ENCODE results near the gene COPS8. TPM values are rescaled to one million over a fixed set of nuclear protein-coding genes. Genes with fewer than 3 reads are reported as not detected.

The COPS8 gene
- total RNA-seq, 2 donors from 2014 or later = 37.3 to 48.4 TPM

DNA sequence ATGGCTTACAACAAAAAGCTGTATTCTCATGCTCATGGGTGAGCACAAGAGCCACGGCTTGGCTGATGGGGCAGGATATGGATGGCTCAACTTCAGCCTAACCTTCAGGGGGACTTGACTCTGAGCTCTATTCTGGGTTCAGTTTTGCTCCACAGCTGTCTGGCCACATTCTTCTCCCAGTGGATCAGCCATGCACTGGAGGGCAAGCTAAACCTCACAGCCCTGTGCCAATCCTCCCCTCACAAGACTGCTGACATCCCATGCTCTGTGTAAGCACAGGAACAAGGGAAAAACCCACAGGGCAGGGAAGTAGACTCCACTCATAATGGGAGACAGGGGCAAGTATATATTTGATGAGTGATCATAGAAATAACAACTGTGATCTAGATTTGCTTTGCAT is 35.6 kb downstream of the COPS8 start:
- ATAC-seq (replicated peaks in 1 of 2) (no peak), DNase-seq (no peak)
- Mint-ChIP-seq H3K4me1 (ENCODE audit: low read depth) (peaks cover 7% of the 10 kb centered on the region), H3K27me3 (ENCODE audit: low read depth) (no peaks in the 10 kb centered on the region), H3K9me3 (no peaks in the 10 kb centered on the region), H3K27ac (no peak overlapping the region), H3K4me3 (no peak overlapping the region), H3K36me3 (ENCODE audit: insufficient read depth in 2 of 2) (no peaks in the 10 kb centered on the region)

DNA sequence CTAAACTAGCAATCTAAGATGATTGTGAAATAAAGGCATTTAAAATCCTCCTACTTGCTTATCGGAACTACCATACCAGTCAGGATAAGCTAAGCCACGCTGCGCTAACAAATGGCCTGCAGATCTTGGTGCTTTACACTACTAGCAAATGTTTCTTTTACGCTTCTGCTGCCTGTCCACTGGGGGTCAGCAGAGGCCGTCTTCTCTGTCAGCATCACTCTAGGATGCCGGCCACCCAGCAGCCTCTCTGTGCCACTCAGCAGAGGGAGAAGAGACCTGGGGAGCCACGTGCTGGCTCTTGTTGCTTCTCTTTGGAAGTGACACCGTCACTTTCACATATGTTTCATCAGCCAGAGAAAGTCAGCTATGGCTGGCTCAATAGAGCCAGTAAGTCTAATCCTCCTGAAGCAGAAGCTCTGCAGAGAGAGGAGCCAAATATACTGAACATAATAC is 36.6 kb downstream of the COPS8 start:
- Mint-ChIP-seq H3K4me1 (ENCODE audit: low read depth) (peaks cover 7% of the 10 kb centered on the region), H3K9me3 (no peaks in the 10 kb centered on the region), H3K36me3 (ENCODE audit: insufficient read depth in 2 of 2) (no peaks in the 10 kb centered on the region), H3K27me3 (ENCODE audit: low read depth) (no peaks in the 10 kb centered on the region), H3K4me3 (no peak overlapping the region), H3K27ac (peak overlapping the region; percentile 9)
- DNase-seq = peak; percentile 68 to 79
- peak; percentile 96 to 99 for ATAC-seq (replicated peaks in 1 of 2)

DNA sequence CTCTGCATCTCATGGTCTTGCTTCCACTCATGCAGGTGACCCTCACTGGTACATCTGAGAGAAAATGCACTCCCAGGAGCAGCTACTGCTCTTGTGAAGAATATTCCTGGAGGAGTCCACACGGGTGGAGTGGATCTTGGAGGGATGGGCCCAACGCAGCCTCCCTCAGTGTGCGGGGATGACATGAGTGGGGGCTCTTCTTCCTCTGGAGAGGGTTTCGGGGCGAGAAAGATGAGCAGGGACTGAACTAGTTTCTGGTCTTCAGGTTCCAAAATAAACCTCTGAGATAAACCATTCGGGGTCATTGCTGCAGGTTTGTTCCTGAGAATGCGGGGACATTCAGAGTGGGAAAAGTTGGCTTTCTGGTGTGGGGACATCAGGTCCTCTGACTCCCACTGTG is 39.1 kb downstream of the COPS8 start:
- Mint-ChIP-seq H3K36me3 (ENCODE audit: insufficient read depth in 2 of 2) (no peaks in the 10 kb centered on the region), H3K27me3 (ENCODE audit: low read depth) (no peaks in the 10 kb centered on the region), H3K4me3 (no peak overlapping the region), H3K9me3 (no peaks in the 10 kb centered on the region), H3K4me1 (ENCODE audit: low read depth) (peaks cover 12% of the 10 kb centered on the region), H3K27ac (no peak overlapping the region)
- ATAC-seq (replicated peaks in 1 of 2) (no peak), DNase-seq (no peak)

DNA sequence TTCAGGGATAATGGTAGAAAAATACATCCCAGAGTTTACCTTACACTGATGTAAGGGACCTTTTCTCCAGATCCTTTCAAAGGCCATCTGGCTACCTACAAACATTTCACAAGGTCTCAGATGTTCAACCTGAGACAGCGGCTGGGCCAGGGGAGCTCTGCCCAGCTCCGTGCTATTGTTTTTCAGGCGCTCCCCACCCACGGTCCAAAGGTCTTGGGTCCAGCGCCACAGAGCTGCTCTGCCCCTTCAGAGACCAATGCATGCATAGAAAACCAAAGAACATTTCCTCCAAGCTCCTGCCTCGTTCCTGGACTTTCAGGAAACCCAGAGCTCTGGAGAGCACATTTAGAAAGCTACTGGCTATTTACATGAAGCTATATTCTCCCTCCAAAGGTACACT is 40.3 kb downstream of the COPS8 start:
- Mint-ChIP-seq H3K27ac (no peak overlapping the region), H3K36me3 (ENCODE audit: insufficient read depth in 2 of 2) (no peaks in the 10 kb centered on the region), H3K27me3 (ENCODE audit: low read depth) (no peaks in the 10 kb centered on the region), H3K4me1 (ENCODE audit: low read depth) (peaks cover 12% of the 10 kb centered on the region), H3K9me3 (no peaks in the 10 kb centered on the region), H3K4me3 (no peak overlapping the region)
- DNase-seq = no peak
- no peak for ATAC-seq (replicated peaks in 1 of 2)

DNA sequence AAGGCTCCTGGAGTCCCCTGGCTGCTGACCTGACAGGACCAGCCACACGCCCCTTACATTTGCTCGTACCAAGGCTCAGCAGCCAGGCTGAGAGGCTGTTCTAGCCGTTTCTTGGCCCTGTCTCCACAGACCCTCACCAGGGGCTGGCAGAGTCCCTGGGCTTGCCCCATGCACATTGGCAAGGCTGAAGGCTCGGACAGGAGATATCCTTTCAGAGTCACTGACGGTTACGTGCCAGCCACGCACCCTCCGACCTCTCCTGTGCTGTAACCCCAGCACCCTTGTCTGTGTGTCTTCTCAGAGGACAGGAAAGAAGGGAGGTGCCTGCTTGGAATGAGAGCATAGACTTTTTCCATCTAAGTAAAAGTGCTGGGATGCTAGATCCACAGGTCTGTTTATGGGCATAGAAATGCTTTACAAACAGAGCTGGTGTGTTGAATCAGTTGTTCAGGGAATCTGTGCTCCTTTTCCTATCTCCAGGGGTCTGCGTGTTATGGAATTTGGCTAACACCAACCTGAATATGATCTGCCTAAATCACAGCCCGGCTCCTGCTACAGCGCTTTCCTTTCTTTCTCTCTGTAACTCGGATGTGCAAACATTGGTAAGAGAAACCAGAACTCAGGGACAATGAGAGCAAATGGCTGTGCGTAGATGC is 41.0 kb downstream of the COPS8 start:
- ATAC-seq (replicated peaks in 1 of 2) (no peak), DNase-seq (no peak)
- Mint-ChIP-seq H3K27ac (no peak overlapping the region), H3K4me3 (no peak overlapping the region), H3K9me3 (no peaks in the 10 kb centered on the region), H3K4me1 (ENCODE audit: low read depth) (peaks cover 12% of the 10 kb centered on the region), H3K27me3 (ENCODE audit: low read depth) (no peaks in the 10 kb centered on the region), H3K36me3 (ENCODE audit: insufficient read depth in 2 of 2) (no peaks in the 10 kb centered on the region)

DNA sequence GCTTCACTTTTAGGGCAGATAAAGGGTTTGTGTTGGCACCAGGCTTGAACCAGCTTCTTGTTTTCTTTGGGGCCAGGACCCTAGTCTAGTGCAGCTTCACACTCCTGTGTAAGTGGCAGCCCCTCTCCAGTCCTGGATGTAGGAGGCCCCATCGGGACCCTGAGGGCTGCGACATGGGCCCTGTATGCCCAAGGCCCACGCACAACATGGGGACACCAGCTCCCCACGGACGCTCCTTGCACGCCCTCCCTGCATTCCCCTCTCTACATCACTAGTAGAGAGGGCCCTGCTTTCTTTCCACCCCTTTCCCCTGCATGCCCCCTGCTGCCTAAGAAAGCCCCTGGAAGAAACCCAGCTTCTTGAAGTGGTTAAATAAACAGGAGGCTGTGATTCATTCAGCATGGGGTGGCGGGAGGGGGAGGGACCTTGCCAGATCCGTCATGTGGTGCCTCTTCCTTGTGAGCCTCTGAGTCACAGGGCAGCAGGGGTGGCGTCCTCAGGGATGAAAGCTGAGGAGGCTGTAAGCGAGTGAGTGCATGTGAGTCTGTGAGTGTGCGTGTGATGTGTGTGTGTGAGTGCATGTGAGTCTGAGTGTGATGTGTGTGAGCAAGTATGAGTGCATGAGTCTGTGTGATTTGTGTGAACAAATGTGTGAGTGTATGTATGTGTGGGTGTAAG is 42.5 kb downstream of the COPS8 start:
- Mint-ChIP-seq H3K4me3 (no peak overlapping the region), H3K36me3 (ENCODE audit: insufficient read depth in 2 of 2) (no peaks in the 10 kb centered on the region), H3K9me3 (no peaks in the 10 kb centered on the region), H3K27me3 (ENCODE audit: low read depth) (no peaks in the 10 kb centered on the region), H3K4me1 (ENCODE audit: low read depth) (peaks cover 5% of the 10 kb centered on the region), H3K27ac (no peak overlapping the region)
- peak; percentile 95 for ATAC-seq (replicated peaks in 1 of 2)
- peak; percentile 62 to 69 for DNase-seq

DNA sequence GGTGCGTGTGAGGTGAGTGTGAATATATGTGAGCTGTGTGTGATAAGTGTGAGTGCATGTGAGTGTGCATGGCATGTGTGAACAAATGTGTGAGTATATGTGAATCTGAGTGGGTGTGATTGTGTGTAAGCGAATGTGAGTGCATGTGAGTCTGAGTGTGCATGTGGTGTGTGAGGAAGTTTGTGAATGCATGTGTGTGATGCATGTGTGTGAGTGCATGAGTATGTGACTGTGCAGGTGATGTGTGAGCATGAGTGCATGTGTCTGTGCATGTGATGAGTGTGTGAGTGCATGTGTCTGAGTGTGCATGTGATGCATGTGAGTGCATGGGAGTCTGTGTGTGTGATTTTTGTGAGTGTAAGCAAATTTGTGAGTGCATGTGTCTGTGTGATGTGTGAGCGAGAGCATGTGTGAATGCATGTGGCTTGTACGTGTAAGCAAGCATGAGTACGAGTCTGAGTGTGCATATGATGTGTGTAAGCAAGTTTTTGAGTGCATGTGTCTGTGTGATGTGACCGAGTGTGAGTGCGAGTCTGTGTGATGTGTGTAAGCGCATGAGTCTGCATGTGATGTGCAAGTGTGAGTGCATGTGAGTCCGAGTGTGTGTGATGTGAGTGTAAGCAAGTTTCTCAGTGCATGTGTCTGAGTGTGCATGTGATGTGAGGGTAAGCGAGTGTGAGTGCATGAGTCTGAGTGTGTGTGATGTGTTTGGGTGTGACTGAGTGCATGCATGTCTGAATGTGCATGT is 43.3 kb downstream of the COPS8 start:
- ATAC-seq (replicated peaks in 1 of 2) (no peak), DNase-seq (no peak)
- no peaks in the 10 kb centered on the region for H3K9me3 Mint-ChIP-seq

DNA sequence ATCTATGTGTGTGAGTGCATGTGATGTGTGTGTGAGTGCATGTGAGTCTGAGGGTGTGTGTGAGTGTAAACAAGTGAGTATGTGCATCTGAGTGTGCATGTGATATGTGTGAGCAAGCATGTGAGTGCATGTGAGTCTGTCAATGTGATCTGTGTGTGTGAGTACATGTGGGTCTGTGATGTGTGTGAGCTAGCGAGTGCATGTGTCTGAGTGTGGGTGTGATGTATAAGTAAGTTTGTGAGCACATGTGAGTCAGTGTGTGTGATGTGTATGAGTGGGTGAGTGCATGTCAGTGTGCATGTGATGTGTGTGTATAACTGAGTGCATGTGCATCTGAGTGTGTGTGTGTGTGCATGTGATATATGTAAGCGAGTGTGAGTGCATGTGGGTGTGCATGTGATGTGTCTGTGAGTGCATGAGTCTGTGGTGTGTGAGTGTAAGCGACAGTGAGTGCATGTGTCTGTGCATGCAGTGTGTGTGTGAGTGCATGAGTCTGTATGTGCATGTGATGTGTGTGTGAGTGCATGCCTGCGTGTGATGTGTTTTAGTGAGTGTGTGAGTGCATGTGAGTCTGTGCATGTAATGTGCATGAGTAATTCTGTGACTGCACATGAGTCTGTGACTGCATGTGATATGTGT is 44.1 kb downstream of the COPS8 start:
- ATAC-seq (replicated peaks in 1 of 2) = no peak
- no peak for DNase-seq
- Mint-ChIP-seq H3K4me3 (no peak overlapping the region), H3K27ac (no peak overlapping the region), H3K9me3 (no peaks in the 10 kb centered on the region), H3K27me3 (ENCODE audit: low read depth) (no peaks in the 10 kb centered on the region), H3K36me3 (ENCODE audit: insufficient read depth in 2 of 2) (no peaks in the 10 kb centered on the region), H3K4me1 (ENCODE audit: low read depth) (peaks cover 5% of the 10 kb centered on the region)

More for the DNA sequence above, 43.3 kb downstream of the COPS8 start:
- Mint-ChIP-seq H3K27me3 (ENCODE audit: low read depth) (no peaks in the 10 kb centered on the region), H3K4me3 (no peak overlapping the region), H3K36me3 (ENCODE audit: insufficient read depth in 2 of 2) (no peaks in the 10 kb centered on the region), H3K4me1 (ENCODE audit: low read depth) (peaks cover 5% of the 10 kb centered on the region), H3K27ac (no peak overlapping the region)

DNA sequence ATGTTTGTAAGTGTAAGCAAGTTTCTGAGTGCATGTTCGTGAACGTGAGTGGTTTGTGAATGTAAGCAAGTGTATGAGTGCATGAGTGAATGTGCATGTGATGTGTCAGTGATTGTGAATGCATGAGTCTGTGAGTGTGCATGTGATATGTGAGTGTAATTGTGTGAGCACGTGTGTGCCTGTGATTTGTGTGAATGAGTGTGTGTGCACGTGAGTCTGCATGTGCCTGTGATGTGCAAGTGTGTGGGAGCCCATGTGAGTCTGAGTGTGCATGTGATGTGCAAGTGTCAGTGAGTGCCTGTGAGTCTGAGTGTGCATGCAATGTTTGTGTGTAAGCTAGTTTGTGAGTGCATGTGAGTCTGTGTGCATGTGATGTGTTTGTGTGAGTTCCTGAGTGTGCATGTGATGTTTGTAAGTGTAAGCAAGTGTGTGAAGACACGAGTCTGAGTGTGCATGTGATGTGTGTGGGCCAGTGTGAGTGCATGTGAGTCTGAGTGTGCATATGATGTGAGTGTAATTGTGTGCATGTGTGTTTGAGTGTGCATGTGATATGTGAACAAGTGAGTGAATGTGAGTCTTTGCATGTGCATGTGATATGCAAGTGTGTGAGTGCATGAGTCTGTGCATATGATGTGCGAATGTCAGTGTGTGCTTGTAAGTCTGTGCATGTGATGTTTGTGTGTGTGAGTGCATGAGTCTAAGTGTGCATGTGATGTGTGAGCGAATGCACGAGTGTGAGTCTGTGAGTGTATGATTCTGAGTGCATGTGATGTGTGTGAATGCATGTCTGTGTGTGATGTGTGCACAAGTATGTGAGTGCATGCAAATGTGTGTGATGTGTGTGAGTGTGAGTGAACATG is 45.1 kb downstream of the COPS8 start:
- DNase-seq (no peak), ATAC-seq (replicated peaks in 1 of 2) (no peak)
- H3K9me3 Mint-ChIP-seq = no peaks in the 10 kb centered on the region
- H3K27ac Mint-ChIP-seq = no peak overlapping the region
- peaks cover 5% of the 10 kb centered on the region for H3K4me1 Mint-ChIP-seq (ENCODE audit: low read depth)
- no peak overlapping the region for H3K4me3 Mint-ChIP-seq
- H3K27me3 Mint-ChIP-seq (ENCODE audit: low read depth) = no peaks in the 10 kb centered on the region
- H3K36me3 Mint-ChIP-seq (ENCODE audit: insufficient read depth in 2 of 2) = no peaks in the 10 kb centered on the region

DNA sequence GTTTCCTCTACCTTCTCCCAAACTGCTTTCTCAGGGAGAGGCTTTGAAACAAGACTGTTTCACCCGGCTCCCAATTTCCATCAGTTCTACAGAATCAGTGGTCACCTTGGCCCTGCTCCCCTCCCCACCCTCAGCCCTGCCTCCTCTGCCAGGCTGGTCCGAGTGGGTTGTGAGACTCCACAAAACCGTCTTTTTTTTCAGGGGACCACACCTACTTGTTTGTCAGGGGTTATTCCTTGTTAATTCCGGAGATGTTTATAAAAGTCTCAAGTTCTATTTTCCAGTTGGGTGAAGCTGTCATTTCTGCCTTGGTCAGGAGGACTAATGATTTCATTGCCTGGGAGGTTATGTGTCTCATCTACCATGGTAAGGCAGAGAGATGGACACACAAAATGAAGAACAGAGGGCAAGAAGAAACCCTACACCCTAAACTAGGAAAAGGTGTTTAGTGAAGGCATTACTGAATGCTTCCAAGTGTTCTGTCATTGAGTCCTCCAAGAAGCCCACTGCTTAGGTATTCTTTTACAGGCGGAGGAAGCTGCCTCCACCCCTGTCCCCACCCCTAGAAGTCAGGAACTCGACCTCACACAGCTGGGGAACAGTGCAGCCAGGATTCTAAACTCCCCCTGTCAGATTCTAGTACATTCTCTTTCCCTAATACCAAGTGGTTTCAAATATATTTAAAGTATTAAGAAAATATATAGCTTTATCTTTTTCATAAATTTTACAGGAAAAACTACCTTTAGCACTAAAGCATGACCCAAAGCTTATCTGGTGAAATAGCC is 46.3 kb downstream of the COPS8 start:
- H3K4me1 Mint-ChIP-seq (ENCODE audit: low read depth) = peaks cover 5% of the 10 kb centered on the region
- no peak overlapping the region for H3K27ac Mint-ChIP-seq

DNA sequence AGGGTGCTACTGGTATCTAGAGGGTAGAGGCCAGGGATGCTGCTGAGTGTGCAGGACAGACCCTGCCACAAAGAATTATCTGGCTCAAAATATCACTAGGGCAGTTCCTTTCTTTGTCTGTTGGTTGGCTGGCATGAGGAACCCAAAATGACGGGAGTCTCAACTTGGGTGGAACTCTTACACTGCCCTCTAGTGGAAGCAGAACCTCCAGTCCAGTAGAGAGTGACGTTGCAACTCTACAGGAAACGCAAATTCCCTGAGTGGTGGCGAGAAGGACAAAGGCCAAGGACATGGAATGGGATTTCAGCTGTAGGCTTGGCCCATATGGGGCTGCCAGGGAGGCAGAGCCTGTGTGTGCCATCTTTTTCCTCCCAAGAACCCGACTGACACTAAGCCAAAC is 47.1 kb downstream of the COPS8 start:
- no peaks in the 10 kb centered on the region for H3K36me3 Mint-ChIP-seq (ENCODE audit: insufficient read depth in 2 of 2)
- H3K4me1 Mint-ChIP-seq (ENCODE audit: low read depth) = peaks cover 2% of the 10 kb centered on the region
- H3K9me3 Mint-ChIP-seq = no peaks in the 10 kb centered on the region
- DNase-seq = no peak
- ATAC-seq (replicated peaks in 1 of 2) = no peak
- H3K27ac Mint-ChIP-seq = no peak overlapping the region
- H3K4me3 Mint-ChIP-seq = no peak overlapping the region
- no peaks in the 10 kb centered on the region for H3K27me3 Mint-ChIP-seq (ENCODE audit: low read depth)

More for the DNA sequence above, 46.3 kb downstream of the COPS8 start:
- H3K27me3 Mint-ChIP-seq (ENCODE audit: low read depth) = no peaks in the 10 kb centered on the region
- no peak for DNase-seq
- H3K36me3 Mint-ChIP-seq (ENCODE audit: insufficient read depth in 2 of 2) = no peaks in the 10 kb centered on the region
- ATAC-seq (replicated peaks in 1 of 2) = no peak
- H3K9me3 Mint-ChIP-seq = no peaks in the 10 kb centered on the region
- H3K4me3 Mint-ChIP-seq = no peak overlapping the region
